Adipocyte (in vitro differentiated cells): ENCODE measurements around the gene MPC2.
"Not testable (repeated sequence)": the region's sequence is repeated elsewhere in the genome, so short reads cannot be mapped to it uniquely, and the experiment has no call there.

Experiments used
- DNase-seq: peaks from one replicate; pipeline ENCODE4 v3.0.0-alpha.2; 2015; ENCODE audit warnings: low read depth
- H3K27me3 ChIP-seq: replicated peaks from 2 replicates; pipeline ENCODE4 v1.7.0; 2013; ENCODE audit warnings: mild to moderate bottlenecking, low read length, moderate library complexity; ENCODE audit not compliant: control insufficient read depth, insufficient read depth
- H3K36me3 ChIP-seq: 2 replicates; pipeline ENCODE4 v1.7.0; 2013; ENCODE audit warnings: low read length, mild to moderate bottlenecking, moderate library complexity; ENCODE audit not compliant: control insufficient read depth, insufficient read depth, severe bottlenecking
- H3K4me1 ChIP-seq: 2 replicates; pipeline ENCODE4 v1.7.0; 2013; ENCODE audit warnings: mild to moderate bottlenecking, low read length, moderate library complexity; ENCODE audit not compliant: control insufficient read depth, insufficient read depth
- H3K4me3 ChIP-seq: 2 replicates; pipeline ENCODE4 v1.7.0; 2013; ENCODE audit warnings: mild to moderate bottlenecking, low read length, moderate library complexity
- H3K9ac ChIP-seq: 2 replicates; pipeline ENCODE4 v1.7.0; 2013; ENCODE audit warnings: mild to moderate bottlenecking, low read length, moderate library complexity
- H3K9me3 ChIP-seq: 2 replicates; pipeline ENCODE4 v1.7.0; 2013; ENCODE audit warnings: mild to moderate bottlenecking, low read length, moderate library complexity; ENCODE audit not compliant: control insufficient read depth

Gene MPC2

GRCh38 chr1:167934426-167935215, 2.3 kb downstream of the MPC2 start:
- peak; percentile 63 for DNase-seq

GRCh38 chr1:167933788-167934187, 3.1 kb downstream of the MPC2 start:
- peak overlapping the region; percentile 95 for H3K4me3 ChIP-seq
- no peak for DNase-seq
- no peaks in the 10 kb centered on the region for H3K27me3 ChIP-seq
- no peaks in the 10 kb centered on the region for H3K36me3 ChIP-seq
- no peaks in the 10 kb centered on the region for H3K9me3 ChIP-seq
- H3K4me1 ChIP-seq, result peaks cover 26% of the 10 kb centered on the region
- H3K9ac ChIP-seq, result peak overlapping the region; percentile 96

More at GRCh38 chr1:167934426-167935215, 2.3 kb downstream of the MPC2 start:
- H3K27me3 ChIP-seq, result no peaks in the 10 kb centered on the region
- peak overlapping the region; percentile 96 for H3K9ac ChIP-seq
- H3K4me3 ChIP-seq, result peak overlapping the region; percentile 95
- no peaks in the 10 kb centered on the region for H3K36me3 ChIP-seq
- H3K4me1 ChIP-seq, result peaks cover 29% of the 10 kb centered on the region
- H3K9me3 ChIP-seq, result no peaks in the 10 kb centered on the region

GRCh38 chr1:167929725-167930124, 7.1 kb downstream of the MPC2 start:
- Histone ChIP-seq H3K4me1 (peaks cover 35% of the 10 kb centered on the region), H3K4me3 (no peak overlapping the region), H3K9ac (no peak overlapping the region), H3K36me3 (no peaks in the 10 kb centered on the region), H3K9me3 (no peaks in the 10 kb centered on the region), H3K27me3 (no peaks in the 10 kb centered on the region)
- no peak for DNase-seq

GRCh38 chr1:167928919-167929318, 8.0 kb downstream of the MPC2 start:
- not testable (repeated sequence) for H3K27me3 ChIP-seq, DNase-seq, H3K36me3 ChIP-seq, H3K9ac ChIP-seq, H3K4me3 ChIP-seq, H3K9me3 ChIP-seq
- H3K4me1 ChIP-seq, result peaks cover 37% of the 10 kb centered on the region

GRCh38 chr1:167928457-167928852, 8.4 kb downstream of the MPC2 start:
- DNase-seq, result no peak
- Histone ChIP-seq H3K36me3 (peaks cover 9% of the 10 kb centered on the region), H3K4me3 (no peak overlapping the region), H3K9ac (no peak overlapping the region), H3K9me3 (no peaks in the 10 kb centered on the region), H3K4me1 (peaks cover 32% of the 10 kb centered on the region), H3K27me3 (no peaks in the 10 kb centered on the region)

GRCh38 chr1:167927046-167927754, 9.7 kb downstream of the MPC2 start:
- Histone ChIP-seq H3K4me1 (peaks cover 29% of the 10 kb centered on the region), H3K36me3 (peaks cover 17% of the 10 kb centered on the region), H3K4me3 (no peak overlapping the region), H3K9me3 (no peaks in the 10 kb centered on the region), H3K27me3 (no peaks in the 10 kb centered on the region), H3K9ac (no peak overlapping the region)
- DNase-seq, result no peak

GRCh38 chr1:167926486-167926997, 10.3 kb downstream of the MPC2 start:
- H3K9ac ChIP-seq, result no peak overlapping the region
- peaks cover 32% of the 10 kb centered on the region for H3K4me1 ChIP-seq
- no peaks in the 10 kb centered on the region for H3K9me3 ChIP-seq
- peaks cover 17% of the 10 kb centered on the region for H3K36me3 ChIP-seq
- H3K4me3 ChIP-seq, result no peak overlapping the region
- DNase-seq, result no peak
- H3K27me3 ChIP-seq, result no peaks in the 10 kb centered on the region

GRCh38 chr1:167924543-167925231, 12.2 kb downstream of the MPC2 start:
- H3K9ac ChIP-seq, result no peak overlapping the region
- peaks cover 21% of the 10 kb centered on the region for H3K36me3 ChIP-seq
- no peaks in the 10 kb centered on the region for H3K9me3 ChIP-seq
- DNase-seq, result no peak
- no peaks in the 10 kb centered on the region for H3K27me3 ChIP-seq
- H3K4me3 ChIP-seq, result no peak overlapping the region
- H3K4me1 ChIP-seq, result peaks cover 32% of the 10 kb centered on the region

GRCh38 chr1:167924102-167924501, 12.8 kb downstream of the MPC2 start:
- no peak overlapping the region for H3K4me3 ChIP-seq
- no peaks in the 10 kb centered on the region for H3K27me3 ChIP-seq
- peaks cover 27% of the 10 kb centered on the region for H3K36me3 ChIP-seq
- peaks cover 32% of the 10 kb centered on the region for H3K4me1 ChIP-seq
- DNase-seq, result no peak
- no peaks in the 10 kb centered on the region for H3K9me3 ChIP-seq
- no peak overlapping the region for H3K9ac ChIP-seq

GRCh38 chr1:167923324-167924056, 13.4 kb downstream of the MPC2 start:
- DNase-seq, result no peak
- H3K4me1 ChIP-seq, result peaks cover 32% of the 10 kb centered on the region
- H3K9ac ChIP-seq, result no peak overlapping the region
- no peaks in the 10 kb centered on the region for H3K27me3 ChIP-seq
- H3K9me3 ChIP-seq, result no peaks in the 10 kb centered on the region
- H3K4me3 ChIP-seq, result no peak overlapping the region
- H3K36me3 ChIP-seq, result peaks cover 31% of the 10 kb centered on the region
